Smooth muscle cell (in vitro differentiated cells): ENCODE results near the gene ANO2. TPM values are rescaled to one million over a fixed set of nuclear protein-coding genes. Genes with fewer than 3 reads are reported as not detected.

Source experiments
- DNase-seq: peaks from one replicate; lab custom pipeline; 2025; ENCODE audit not compliant: unreplicated experiment; lab: John Stamatoyannopoulos, UW
- H2AFZ ChIP-seq: fragments of 200-600 bp; sonication (generic); 2 replicates; pipeline ENCODE4 v1.6.0; 2016; ENCODE audit warnings: antibody characterized with exemption, low read depth, mild to moderate bottlenecking
- H3F3A ChIP-seq: fragments of 200-600 bp; sonication (generic); 2 replicates; pipeline ENCODE4 v1.6.0; 2017; ENCODE audit warnings: antibody characterized with exemption, low read depth
- H3K27ac ChIP-seq: fragments of 200-600 bp; sonication (generic); 2 replicates; pipeline ENCODE4 v1.5.1; 2016; ENCODE audit warnings: low read depth, mild to moderate bottlenecking
- H3K27me3 ChIP-seq: fragments of 200-600 bp; sonication (generic); 2 replicates; pipeline ENCODE4 v1.6.1; 2016; ENCODE audit warnings: low read depth, mild to moderate bottlenecking
- H3K36me3 ChIP-seq: fragments of 200-600 bp; sonication (generic); 2 replicates; pipeline ENCODE4 v1.5.1; 2016; ENCODE audit warnings: low read depth
- H3K4me1 ChIP-seq: fragments of 200-600 bp; sonication (generic); 2 replicates; pipeline ENCODE4 v1.5.1; 2016; ENCODE audit warnings: low read depth
- H3K4me2 ChIP-seq: fragments of 200-600 bp; sonication (generic); 2 replicates; pipeline ENCODE4 v1.6.0; 2016; ENCODE audit warnings: mild to moderate bottlenecking
- H3K4me3 ChIP-seq: fragments of 200-600 bp; sonication (generic); 2 replicates; pipeline ENCODE4 v1.5.1; 2016; ENCODE audit warnings: mild to moderate bottlenecking
- H3K79me2 ChIP-seq: fragments of 200-600 bp; sonication (generic); 2 replicates; pipeline ENCODE4 v1.6.0; 2016; ENCODE audit warnings: low read depth, mild to moderate bottlenecking
- H3K9ac ChIP-seq: fragments of 200-600 bp; sonication (generic); 2 replicates; pipeline ENCODE4 v1.6.0; 2016; ENCODE audit warnings: low read depth
- H3K9me3 ChIP-seq: fragments of 200-600 bp; sonication (generic); replicated peaks from 2 replicates; pipeline ENCODE4 v1.5.1; 2016; ENCODE audit warnings: low read depth
- H4K20me1 ChIP-seq: fragments of 200-600 bp; sonication (generic); 2 replicates; pipeline ENCODE4 v1.6.0; 2016; ENCODE audit warnings: low read depth
- CTCF ChIP-seq: fragments of 200-600 bp; sonication (generic); IDR thresholded peaks from 2 replicates; pipeline ENCODE4 v1.5.1; 2017; ENCODE audit warnings: borderline replicate concordance, mild to moderate bottlenecking, antibody characterized with exemption; ENCODE audit not compliant: insufficient read depth, poor library complexity, severe bottlenecking
- WGBS: methylation state at CpG from one replicate; pipeline ENCODE4 v1.1.7; 2016; ENCODE audit warnings: low lambda C conversion rate; 5-methylcytosine and 5-hydroxymethylcytosine counted together
- polyA plus RNA-seq: library from polyadenylated mRNA; unstranded; fragments of >200 nt; fragmentation: Nextera tagmentation; extraction: Ambion mirVana; gene quantifications from 2 replicates; pipeline ENCODE4 v1.2.1, GENCODE V29; 2016
- total RNA-seq: library from RNA; depleted of rRNA; stranded (reverse); fragments of >200 nt; gene quantifications from 2 replicates; pipeline ENCODE4 v1.2.3, GENCODE V29; 2014

Gene ANO2
- total and polyA plus RNA-seq, 2 experiments from 2014 or later, result 0.18 TPM; not detected in 1

GRCh38 chr12:5909560-5909959 lies 35.5 kb downstream of the ANO2 start:
- DNase-seq, result no peak
- 89% methylated on average over 5 of the region's 5 CpGs for WGBS

GRCh38 chr12:5908251-5908650 lies 36.8 kb downstream of the ANO2 start:
- DNase-seq, result no peak
- Histone ChIP-seq H3K4me3 (no peak overlapping the region), H3K9me3 (no peaks in the 10 kb centered on the region), H3K4me1 (no peaks in the 10 kb centered on the region), H4K20me1 (no peaks in the 10 kb centered on the region), H3K27ac (no peak overlapping the region), H2AFZ (no peak overlapping the region), H3K4me2 (no peak overlapping the region), H3F3A (no peaks in the 10 kb centered on the region), H3K27me3 (peaks cover 47% of the 10 kb centered on the region), H3K9ac (no peak overlapping the region), H3K36me3 (no peaks in the 10 kb centered on the region), H3K79me2 (no peaks in the 10 kb centered on the region)
- 90% methylated on average over 7 of the region's 7 CpGs for WGBS
- TF ChIP-seq CTCF, result no peak

More at GRCh38 chr12:5909560-5909959, 35.5 kb downstream of the ANO2 start:
- Histone ChIP-seq H3K79me2 (no peaks in the 10 kb centered on the region), H3K36me3 (no peaks in the 10 kb centered on the region), H3K27ac (no peak overlapping the region), H3K9me3 (no peaks in the 10 kb centered on the region), H4K20me1 (no peaks in the 10 kb centered on the region), H2AFZ (no peak overlapping the region), H3K4me1 (no peaks in the 10 kb centered on the region), H3K4me3 (no peak overlapping the region), H3K27me3 (peaks cover 50% of the 10 kb centered on the region), H3K4me2 (no peak overlapping the region), H3K9ac (no peak overlapping the region), H3F3A (no peaks in the 10 kb centered on the region)
- no peak for TF ChIP-seq CTCF

DNA sequence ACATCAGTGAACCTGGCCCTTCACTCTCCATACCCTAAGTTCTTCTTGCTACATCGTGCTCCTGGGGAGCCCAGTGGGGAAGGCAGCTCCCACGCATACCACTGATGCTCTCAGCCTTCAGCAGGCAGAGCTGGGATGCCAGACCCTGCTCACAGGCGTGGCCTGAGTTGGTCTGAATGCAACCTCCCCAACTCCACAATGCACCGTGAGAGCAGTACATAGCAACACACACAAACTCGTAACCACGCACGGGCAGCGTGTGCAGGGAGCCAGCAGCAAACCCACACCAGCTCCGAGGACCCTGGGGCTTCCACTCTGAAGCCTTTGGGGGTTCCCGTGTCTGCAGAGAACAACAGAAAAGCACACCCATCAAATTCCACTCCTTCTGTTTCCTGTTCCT lies 37.3 kb downstream of the ANO2 start:
- Histone ChIP-seq H4K20me1 (no peaks in the 10 kb centered on the region), H3K27me3 (peaks cover 43% of the 10 kb centered on the region), H3K27ac (no peak overlapping the region), H3K9me3 (no peaks in the 10 kb centered on the region), H2AFZ (no peak overlapping the region), H3K4me1 (no peaks in the 10 kb centered on the region), H3K79me2 (no peaks in the 10 kb centered on the region), H3K4me2 (no peak overlapping the region), H3K36me3 (no peaks in the 10 kb centered on the region), H3K9ac (no peak overlapping the region), H3F3A (no peaks in the 10 kb centered on the region), H3K4me3 (no peak overlapping the region)
- no peak for TF ChIP-seq CTCF
- 83% methylated on average over 10 of the region's 10 CpGs for WGBS
- no peak for DNase-seq

- 88% methylated on average over 4 of the region's 4 CpGs for WGBS
- no peak for TF ChIP-seq CTCF
- Histone ChIP-seq H4K20me1 (no peaks in the 10 kb centered on the region), H3K27me3 (peaks cover 25% of the 10 kb centered on the region), H3K79me2 (no peaks in the 10 kb centered on the region), H3K4me1 (no peaks in the 10 kb centered on the region), H3K27ac (no peak overlapping the region), H3K4me3 (no peak overlapping the region), H3K9me3 (no peaks in the 10 kb centered on the region), H3K4me2 (no peak overlapping the region), H3K9ac (no peak overlapping the region), H3K36me3 (no peaks in the 10 kb centered on the region), H2AFZ (no peak overlapping the region), H3F3A (no peaks in the 10 kb centered on the region)
- DNase-seq, result no peak
Measured at GRCh38 chr12:5905757-5906156, 39.3 kb downstream of the ANO2 start.
